ENCODE data around the gene EEF1AKMT3. TPM values are rescaled to one million over a fixed set of nuclear protein-coding genes. Genes with fewer than 3 reads are reported as not detected.
"Not testable (repeated sequence)": the region's sequence is repeated elsewhere in the genome, so short reads cannot be mapped to it uniquely, and the experiment has no call there.

Gene EEF1AKMT3
- polyA plus RNA-seq, 1 experiment, result 7.6 TPM

GRCh38 chr12:57771873-57772428, 463 bp upstream of the EEF1AKMT3 start, which contains the start of gene METTL1:
METTL1 (minus strand) TSS chr12:57772105; CDS start chr12:57772083, 22 bp downstream.
- Histone ChIP-seq H3K9me3 (ENCODE audit: control insufficient read depth, insufficient read depth, low read length) (no peaks in the 10 kb centered on the region; the same call in 1 of the 2 replicates), H3K27ac (ENCODE audit: low read depth, low read length) (peak within 1 kb of the TSS; percentile 99), H3K27me3 (ENCODE audit: control insufficient read depth, insufficient read depth, low read length) (peaks cover under 1% of the 10 kb centered on the region), H3K4me3 (ENCODE audit: low read depth, low read length) (peak within 1 kb of the TSS; percentile 98)
- CTCF ChIA-PET, result interaction anchor here (1.0 to 1.3 kb wide), 2 partner anchors 11 to 15 kb away, joined by 3 to 6 read pairs; partner anchors contain the start of gene TSFM
- POLR2A ChIA-PET, result interaction anchor here (0.6 to 1.2 kb wide), 5 partner anchors 17 to 92 kb away, joined by 3 to 8 read pairs (median 5); partner anchors contain the start of genes CDK4, MARCHF9 and TSPAN31
- DNase-seq (ENCODE audit: low read depth, low spot score), result peak; percentile 83
- no peak for TF ChIP-seq CTCF (IDR thresholded peaks at IDR 0.05; ENCODE audit: low read depth, low read length)

- CTCF ChIA-PET, result interaction anchor here (1.8 kb wide), 1 partner anchor 8 kb away, joined by 6 read pairs; the partner anchor contains the start of gene TSFM
- H3K27me3 ChIP-seq (ENCODE audit: control insufficient read depth, insufficient read depth, low read length); H3K4me3 ChIP-seq (ENCODE audit: low read depth, low read length); H3K9me3 ChIP-seq (ENCODE audit: control insufficient read depth, insufficient read depth, low read length); H3K27ac ChIP-seq (ENCODE audit: low read depth, low read length); POLR2A ChIA-PET; DNase-seq (ENCODE audit: low read depth, low spot score): not testable (repeated sequence)
These were observed 2.2 kb downstream of the EEF1AKMT3 start for GRCh38 chr12:57774634-57775033.

DNA sequence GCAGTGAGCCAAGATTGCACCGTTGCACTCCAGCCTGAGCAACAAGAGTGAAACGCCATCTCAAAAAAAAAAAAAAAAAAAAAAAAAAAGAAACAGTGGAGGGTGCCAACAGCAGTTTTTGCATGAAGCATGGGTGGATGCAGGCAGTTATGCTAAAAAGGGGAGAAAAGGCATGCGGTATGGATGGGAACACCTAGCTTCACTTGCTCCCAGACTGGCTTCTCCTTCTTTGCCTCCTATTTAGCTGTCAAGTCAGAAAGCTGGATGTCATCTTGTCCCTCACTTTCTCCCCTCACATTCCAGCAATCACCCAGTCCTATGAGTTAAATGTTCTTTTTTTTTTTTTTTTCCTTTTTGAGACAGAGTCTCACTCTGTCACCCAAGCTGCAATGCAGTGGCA, 2.6 kb downstream of the EEF1AKMT3 start:
- ChIA-PET POLR2A (no interaction called here), CTCF (interaction anchor here (1.8 kb wide), 1 partner anchor 8 kb away, joined by 6 read pairs; the partner anchor contains the start of gene TSFM)
- Histone ChIP-seq H3K9me3 (ENCODE audit: control insufficient read depth, insufficient read depth, low read length) (no peaks in the 10 kb centered on the region; the same call in 1 of the 2 replicates), H3K27ac (ENCODE audit: low read depth, low read length) (no peak overlapping the region), H3K4me3 (ENCODE audit: low read depth, low read length) (no peak overlapping the region), H3K27me3 (ENCODE audit: control insufficient read depth, insufficient read depth, low read length) (no peaks in the 10 kb centered on the region)
- TF ChIP-seq CTCF (IDR thresholded peaks at IDR 0.05; ENCODE audit: low read depth, low read length), result no peak
- DNase-seq (ENCODE audit: low read depth, low spot score), result no peak

GRCh38 chr12:57775563-57776246, 3.3 kb downstream of the EEF1AKMT3 start:
- Histone ChIP-seq H3K27ac (ENCODE audit: low read depth, low read length) (no peak overlapping the region), H3K9me3 (ENCODE audit: control insufficient read depth, insufficient read depth, low read length) (no peaks in the 10 kb centered on the region; the same call in 1 of the 2 replicates), H3K27me3 (ENCODE audit: control insufficient read depth, insufficient read depth, low read length) (no peaks in the 10 kb centered on the region), H3K4me3 (ENCODE audit: low read depth, low read length) (no peak overlapping the region)
- no peak for DNase-seq (ENCODE audit: low read depth, low spot score)
- ChIA-PET POLR2A (no interaction called here), CTCF (no interaction called here)
- TF ChIP-seq CTCF (IDR thresholded peaks at IDR 0.05; ENCODE audit: low read depth, low read length), result 0 out of 2 replicates have a peak, but pooled peaks have one; percentile 6

GRCh38 chr12:57776247-57776587, 3.8 kb downstream of the EEF1AKMT3 start:
- Histone ChIP-seq H3K27me3 (ENCODE audit: control insufficient read depth, insufficient read depth, low read length) (no peaks in the 10 kb centered on the region), H3K4me3 (ENCODE audit: low read depth, low read length) (no peak overlapping the region), H3K9me3 (ENCODE audit: control insufficient read depth, insufficient read depth, low read length) (no peaks in the 10 kb centered on the region; the same call in 1 of the 2 replicates), H3K27ac (ENCODE audit: low read depth, low read length) (no peak overlapping the region)
- no peak for DNase-seq (ENCODE audit: low read depth, low spot score)
- CTCF ChIA-PET, result no interaction called here
- POLR2A ChIA-PET, result no interaction called here
- TF ChIP-seq CTCF (IDR thresholded peaks at IDR 0.05; ENCODE audit: low read depth, low read length), result no peak
